GM23248 (cell line): ENCODE measurements around the gene FBXW7.

ENCODE experiments used
- EZH2 ChIP-seq: fragments of 200-600 bp; sonication (generic); IDR thresholded peaks from 2 replicates; pipeline ENCODE4 v1.6.1; 2018; ENCODE audit warnings: antibody characterized with exemption, mild to moderate bottlenecking; ENCODE audit not compliant: insufficient read depth, poor library complexity, severe bottlenecking
- EZH2phosphoT487 ChIP-seq: fragments of 200-600 bp; sonication (generic); IDR thresholded peaks from 2 replicates; pipeline ENCODE4 v1.6.1; 2018; ENCODE audit warnings: antibody characterized with exemption, moderate library complexity, mild to moderate bottlenecking, low read depth; ENCODE audit not compliant: insufficient read depth

DNA sequence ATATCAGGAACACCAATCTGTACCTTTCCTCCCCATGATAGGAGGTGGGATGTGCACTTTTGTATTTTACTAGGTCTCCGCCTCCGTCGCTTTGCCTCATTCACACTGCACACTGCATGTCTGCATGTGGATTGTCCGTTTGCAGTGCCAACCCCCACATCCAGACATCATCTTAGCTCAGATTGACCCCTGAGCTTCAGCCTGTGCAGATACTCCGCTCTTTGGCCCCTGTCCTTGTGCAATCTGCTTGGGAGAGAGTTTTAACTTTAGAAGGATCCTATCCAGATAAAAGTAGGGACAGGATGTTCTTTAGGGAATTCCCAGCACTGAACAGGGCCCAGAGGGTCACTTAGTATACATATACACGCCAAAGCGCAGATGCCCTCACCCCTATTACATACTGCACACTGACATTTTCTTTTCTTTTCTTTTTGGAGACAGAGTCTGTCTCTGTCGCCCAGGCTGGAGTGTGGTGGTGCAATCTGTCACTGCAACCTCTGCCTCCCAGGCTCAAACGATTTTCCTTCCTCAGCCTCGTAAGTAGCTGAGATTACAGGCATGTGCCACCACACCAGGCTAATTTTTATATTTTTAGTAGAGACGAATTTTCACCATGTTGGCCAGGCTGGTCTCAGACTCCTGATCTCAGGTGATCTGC, 43.3 kb upstream of the FBXW7 start:
- TF ChIP-seq EZH2 (no peak), EZH2phosphoT487 (no peak)
